Neural cell (in vitro differentiated cells): ENCODE measurements around the gene SIAE. TPM values are rescaled to one million over a fixed set of nuclear protein-coding genes. Genes with fewer than 3 reads are reported as not detected.

ENCODE experiments used
- H2AFZ ChIP-seq: fragments of 200-600, 300-800 bp; sonication (generic), shearing (Covaris generic); 2 replicates; pipeline ENCODE4 v1.6.0; 2014; ENCODE audit warnings: low read depth, mild to moderate bottlenecking, antibody characterized with exemption, low read length, moderate library complexity
- H3F3A ChIP-seq: fragments of 200-600 bp; shearing (Covaris generic); 2 replicates; pipeline ENCODE4 v1.6.1; 2016; ENCODE audit warnings: mild to moderate bottlenecking, moderate library complexity, mixed read lengths, antibody characterized with exemption, low read length; ENCODE audit not compliant: insufficient read depth, poor library complexity, severe bottlenecking
- H3K27ac ChIP-seq: fragments of 200-600, 300-800 bp; sonication (generic), shearing (Covaris generic); 2 replicates; pipeline ENCODE4 v1.5.1; 2014; ENCODE audit warnings: mild to moderate bottlenecking, low read length, moderate library complexity
- H3K27me3 ChIP-seq: fragments of 300-800, 200-600 bp; sonication (generic), shearing (Covaris generic); 2 replicates; pipeline ENCODE4 v1.6.0; 2014; ENCODE audit warnings: mild to moderate bottlenecking, low read depth, low read length, moderate library complexity; ENCODE audit not compliant: insufficient read depth
- H3K36me3 ChIP-seq: fragments of 300-800, 200-600 bp; sonication (generic), shearing (Covaris generic); 2 replicates; pipeline ENCODE4 v1.5.1; 2014; ENCODE audit warnings: mild to moderate bottlenecking, antibody characterized with exemption, low read length, moderate library complexity; ENCODE audit not compliant: insufficient read depth
- H3K4me2 ChIP-seq: fragments of 300-800, 200-600 bp; sonication (generic), shearing (Covaris generic); 2 replicates; pipeline ENCODE4 v1.6.0; 2014; ENCODE audit warnings: mild to moderate bottlenecking, low read length
- H3K4me3 ChIP-seq: fragments of 300-800, 200-600 bp; sonication (generic), shearing (Covaris generic); 2 replicates; pipeline ENCODE4 v1.5.1; 2014; ENCODE audit warnings: mild to moderate bottlenecking, low read length, moderate library complexity
- H3K79me2 ChIP-seq: fragments of 200-600 bp; shearing (Covaris generic); replicated peaks from 2 replicates; pipeline ENCODE4 v1.6.0; 2014; ENCODE audit warnings: mild to moderate bottlenecking, low read length, moderate library complexity; ENCODE audit not compliant: insufficient read depth
- H3K9ac ChIP-seq: fragments of 300-800, 200-600 bp; sonication (generic), shearing (Covaris generic); 2 replicates; pipeline ENCODE4 v1.6.1; 2016; ENCODE audit warnings: mild to moderate bottlenecking, low read length, mixed read lengths
- H3K9me2 ChIP-seq: fragments of 200-600 bp; shearing (Covaris generic); 2 replicates; pipeline ENCODE4 v1.6.1; 2016; ENCODE audit warnings: mild to moderate bottlenecking, low read length, mixed read lengths; ENCODE audit not compliant: insufficient read depth
- H3K9me3 ChIP-seq: fragments of 200-600, 300-800 bp; sonication (generic), shearing (Covaris generic); 2 replicates; pipeline ENCODE4 v1.6.1; 2016; ENCODE audit warnings: mild to moderate bottlenecking, mixed run types, low read length, moderate library complexity, mixed read lengths
- H4K20me1 ChIP-seq: fragments of 200-600 bp; shearing (Covaris generic); 2 replicates; pipeline ENCODE4 v1.6.1; 2016; ENCODE audit warnings: mild to moderate bottlenecking, mixed run types; ENCODE audit not compliant: insufficient read depth
- CTCF ChIP-seq: fragments of 450-650 bp; IDR thresholded peaks from 2 replicates; pipeline ENCODE4 v1.5.1; 2014; ENCODE audit warnings: antibody characterized with exemption, mild to moderate bottlenecking, moderate library complexity; ENCODE audit not compliant: poor library complexity, severe bottlenecking
- EP300 ChIP-seq: fragments of 450-650 bp; conservative IDR thresholded peaks from 2 replicates; pipeline ENCODE4 v1.6.1; 2014; ENCODE audit warnings: antibody characterized with exemption, mild to moderate bottlenecking, moderate library complexity; ENCODE audit not compliant: poor library complexity, severe bottlenecking
- EZH2 ChIP-seq: fragments of 200-600, 300-800 bp; shearing (Covaris generic), sonication (generic); IDR thresholded peaks from 2 replicates; pipeline ENCODE4 v1.6.1; 2014; ENCODE audit warnings: antibody characterized with exemption, low read length, borderline replicate concordance, mild to moderate bottlenecking; ENCODE audit not compliant: insufficient read depth, poor library complexity, severe bottlenecking
- MXI1 ChIP-seq: fragments of 450-650 bp; conservative IDR thresholded peaks from 2 replicates; pipeline ENCODE4 v1.6.1; 2014; ENCODE audit warnings: antibody characterized with exemption, mild to moderate bottlenecking; ENCODE audit not compliant: poor library complexity, severe bottlenecking
- POLR2AphosphoS5 ChIP-seq: IDR thresholded peaks from 2 replicates; pipeline ENCODE4 v1.6.1; 2012
- RAD21 ChIP-seq: fragments of 450-650 bp; conservative IDR thresholded peaks from 2 replicates; pipeline ENCODE4 v1.6.1; 2014; ENCODE audit warnings: antibody characterized with exemption, mild to moderate bottlenecking, moderate library complexity
- REST ChIP-seq: IDR thresholded peaks from 2 replicates; pipeline ENCODE4 v1.6.1; 2012; ENCODE audit warnings: borderline replicate concordance
- SMC3 ChIP-seq: fragments of 450-650 bp; conservative IDR thresholded peaks from 2 replicates; pipeline ENCODE4 v1.6.1; 2014; ENCODE audit warnings: antibody characterized with exemption, mild to moderate bottlenecking, moderate library complexity; ENCODE audit not compliant: poor library complexity
- TAF1 ChIP-seq: IDR thresholded peaks from 2 replicates; pipeline ENCODE4 v1.6.1; 2012; ENCODE audit warnings: low read depth
- polyA plus RNA-seq: library from polyadenylated mRNA; depleted of rRNA; stranded (reverse); fragments of >200 nt; gene quantifications from 2 replicates; pipeline ENCODE4 v1.2.3, GENCODE V29; 2014

The SIAE gene
- polyA plus RNA-seq, 1 donor from 2014 or later: 4.0 TPM

DNA sequence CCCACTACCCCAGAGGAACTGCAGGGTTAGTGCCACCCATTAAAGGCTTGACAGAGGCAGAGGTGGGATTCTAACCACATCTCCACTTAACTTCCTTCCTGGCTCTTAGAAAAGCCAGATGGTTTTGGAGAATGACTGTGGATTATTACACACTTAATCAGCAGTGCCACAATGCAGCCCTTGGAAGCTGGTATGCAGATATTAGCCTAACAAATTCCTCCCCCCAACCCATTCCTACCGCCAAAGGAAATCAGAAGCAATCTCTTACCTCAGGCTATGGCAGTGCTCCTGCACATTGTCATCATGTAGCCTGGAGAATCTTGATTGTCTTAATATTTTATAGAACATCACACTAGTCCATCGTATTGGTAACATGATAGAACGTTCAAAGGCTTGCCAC, 43.1 kb upstream of the SIAE start:
- Histone ChIP-seq H3K27me3 (peaks cover 31% of the 10 kb centered on the region), H4K20me1 (no peaks in the 10 kb centered on the region), H3K79me2 (no peaks in the 10 kb centered on the region), H3K4me3 (no peak overlapping the region), H3F3A (no peaks in the 10 kb centered on the region), H3K27ac (no peak overlapping the region), H3K36me3 (no peaks in the 10 kb centered on the region), H3K4me2 (no peak overlapping the region), H3K9me3 (no peaks in the 10 kb centered on the region), H3K9ac (no peak overlapping the region), H2AFZ (no peak overlapping the region), H3K9me2 (no peaks in the 10 kb centered on the region)
- no peak for TF ChIP-seq SMC3
- no peak for TF ChIP-seq EP300
- no peak for TF ChIP-seq CTCF
- no peak for TF ChIP-seq REST
- no peak for TF ChIP-seq TAF1
- no peak for TF ChIP-seq RAD21
- no peak for TF ChIP-seq MXI1
- no peak for TF ChIP-seq POLR2AphosphoS5
- TF ChIP-seq EZH2: no peak

DNA sequence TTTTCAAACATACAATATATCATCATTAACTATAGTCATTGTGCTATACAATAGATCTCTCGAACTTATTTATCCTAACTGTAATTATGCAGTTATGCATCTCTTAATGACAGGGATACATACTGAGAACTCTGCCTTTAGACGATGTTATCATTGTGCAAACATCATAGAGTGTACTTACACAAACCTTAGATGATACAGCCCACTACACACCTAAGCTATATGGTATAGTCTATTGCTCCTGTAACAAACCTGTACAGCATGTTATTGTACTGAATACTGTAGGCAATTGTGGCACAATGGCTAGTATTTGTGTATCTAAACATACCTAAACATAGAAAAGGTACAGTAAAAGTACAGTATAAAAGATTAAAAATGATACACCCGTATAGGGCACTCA, 38.9 kb upstream of the SIAE start:
- H4K20me1 ChIP-seq: no peaks in the 10 kb centered on the region
- H3K27ac ChIP-seq: no peak overlapping the region
- no peaks in the 10 kb centered on the region for H3K9me2 ChIP-seq
- H3K27me3 ChIP-seq: peaks cover 2% of the 10 kb centered on the region
- H3K79me2 ChIP-seq: no peaks in the 10 kb centered on the region
- H2AFZ ChIP-seq: no peak overlapping the region
- no peak overlapping the region for H3K9ac ChIP-seq
- TF ChIP-seq EP300 (no peak), TAF1 (no peak)
- no peaks in the 10 kb centered on the region for H3F3A ChIP-seq
- no peak overlapping the region for H3K4me3 ChIP-seq
- no peaks in the 10 kb centered on the region for H3K9me3 ChIP-seq
- no peak overlapping the region for H3K4me2 ChIP-seq
- no peaks in the 10 kb centered on the region for H3K36me3 ChIP-seq

DNA sequence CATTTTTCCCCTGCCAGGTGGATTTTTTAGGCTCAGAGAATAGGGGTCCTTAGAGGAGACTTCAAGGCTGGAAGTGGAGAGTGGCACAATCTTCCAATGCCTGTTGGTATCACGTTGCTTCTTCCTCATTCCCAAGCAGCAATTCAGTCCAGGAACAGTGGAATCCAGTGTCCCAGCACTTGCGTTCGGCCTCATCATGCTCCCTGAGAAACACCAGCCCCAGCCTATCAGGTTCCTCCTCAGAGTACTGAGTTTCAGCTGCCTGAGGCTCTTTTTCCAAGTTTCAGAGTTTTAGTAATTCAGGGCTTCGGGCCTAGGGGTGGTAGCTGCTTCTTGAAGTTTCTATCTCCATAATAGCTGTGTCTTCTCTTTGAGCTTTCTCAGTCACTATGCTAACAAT, 34.3 kb upstream of the SIAE start:
- Histone ChIP-seq H2AFZ (no peak overlapping the region), H4K20me1 (no peaks in the 10 kb centered on the region), H3K79me2 (no peaks in the 10 kb centered on the region), H3F3A (no peaks in the 10 kb centered on the region), H3K4me2 (no peak overlapping the region), H3K9ac (no peak overlapping the region), H3K36me3 (no peaks in the 10 kb centered on the region), H3K9me3 (no peaks in the 10 kb centered on the region), H3K27ac (no peak overlapping the region), H3K27me3 (no peaks in the 10 kb centered on the region), H3K9me2 (no peaks in the 10 kb centered on the region), H3K4me3 (no peak overlapping the region)
- no peak for TF ChIP-seq REST
- no peak for TF ChIP-seq SMC3
- TF ChIP-seq MXI1: no peak
- no peak for TF ChIP-seq EP300
- TF ChIP-seq CTCF: no peak
- TF ChIP-seq TAF1: no peak
- no peak for TF ChIP-seq POLR2AphosphoS5
- no peak for TF ChIP-seq EZH2
- TF ChIP-seq RAD21: no peak
